ENCODE results near the gene SYNPO2.
A peak's percentile ranks its signal among the peaks of the same experiment; 100 is the strongest.
"Not testable (repeated sequence)": the region's sequence is repeated elsewhere in the genome, so short reads cannot be mapped to it uniquely, and the experiment has no call there.

SYNPO2 gene

GRCh38 chr4:118973295-118973694 lies 84.6 kb downstream of the SYNPO2 start:
- no peak for DNase-seq (ENCODE audit: low read depth in 2 of 2, low spot score in 1 of 2)

GRCh38 chr4:118974758-118975157 lies 86.1 kb downstream of the SYNPO2 start:
- DNase-seq (ENCODE audit: low read depth in 2 of 2, low spot score in 1 of 2) = no peak

- DNase-seq (ENCODE audit: low read depth in 2 of 2, low spot score in 1 of 2) = no peak
Observed at GRCh38 chr4:118975449-118976192, 87.0 kb downstream of the SYNPO2 start.

GRCh38 chr4:118976193-118976560 lies 87.5 kb downstream of the SYNPO2 start:
- DNase-seq (ENCODE audit: low read depth in 2 of 2, low spot score in 1 of 2) = not testable (repeated sequence)

- not testable (repeated sequence) for DNase-seq (ENCODE audit: low read depth in 2 of 2, low spot score in 1 of 2)
Observed at GRCh38 chr4:118977100-118977499, 88.4 kb downstream of the SYNPO2 start.

GRCh38 chr4:118979712-118980111 lies 91.1 kb downstream of the SYNPO2 start:
- DNase-seq (ENCODE audit: low read depth in 2 of 2, low spot score in 1 of 2) = no peak

- DNase-seq (ENCODE audit: low read depth in 2 of 2, low spot score in 1 of 2) = no peak
Observed at GRCh38 chr4:118981171-118981838, 92.7 kb downstream of the SYNPO2 start.

GRCh38 chr4:118981839-118982381 lies 93.3 kb downstream of the SYNPO2 start:
- peak in 1 of 2 donors; percentile 17 for DNase-seq (ENCODE audit: low read depth in 2 of 2, low spot score in 1 of 2)

- DNase-seq (ENCODE audit: low read depth in 2 of 2, low spot score in 1 of 2) = no peak
Observed at GRCh38 chr4:118983293-118983692, 94.6 kb downstream of the SYNPO2 start.

GRCh38 chr4:118983831-118984230 lies 95.2 kb downstream of the SYNPO2 start:
- DNase-seq (ENCODE audit: low read depth in 2 of 2, low spot score in 1 of 2) = no peak

- DNase-seq (ENCODE audit: low read depth in 2 of 2, low spot score in 1 of 2) = no peak
Observed at GRCh38 chr4:118985170-118986000, 96.7 kb downstream of the SYNPO2 start.

GRCh38 chr4:118987959-118988634 lies 99.4 kb downstream of the SYNPO2 start:
- DNase-seq (ENCODE audit: low read depth in 2 of 2, low spot score in 1 of 2) = no peak

- DNase-seq (ENCODE audit: low read depth in 2 of 2, low spot score in 1 of 2) = no peak
Observed at GRCh38 chr4:118988635-118988972, 100.0 kb downstream of the SYNPO2 start.

- DNase-seq (ENCODE audit: low read depth in 2 of 2, low spot score in 1 of 2) = no peak
Observed at GRCh38 chr4:118989098-118990080, 100.7 kb downstream of the SYNPO2 start.

- no peak for DNase-seq (ENCODE audit: low read depth in 2 of 2, low spot score in 1 of 2)
Observed at GRCh38 chr4:118991686-118992085, 103.0 kb downstream of the SYNPO2 start.

GRCh38 chr4:118992149-118992548 lies 103.5 kb downstream of the SYNPO2 start:
- no peak for DNase-seq (ENCODE audit: low read depth in 2 of 2, low spot score in 1 of 2)

- no peak for DNase-seq (ENCODE audit: low read depth in 2 of 2, low spot score in 1 of 2)
Observed at GRCh38 chr4:118993333-118993732, 104.7 kb downstream of the SYNPO2 start.

GRCh38 chr4:118994030-118994429 lies 105.4 kb downstream of the SYNPO2 start:
- DNase-seq (ENCODE audit: low read depth in 2 of 2, low spot score in 1 of 2) = no peak

GRCh38 chr4:118995693-118996391 lies 107.2 kb downstream of the SYNPO2 start:
- DNase-seq (ENCODE audit: low read depth in 2 of 2, low spot score in 1 of 2) = no peak
